Measurements from ENCODE around the gene AP3D1.

DNA sequence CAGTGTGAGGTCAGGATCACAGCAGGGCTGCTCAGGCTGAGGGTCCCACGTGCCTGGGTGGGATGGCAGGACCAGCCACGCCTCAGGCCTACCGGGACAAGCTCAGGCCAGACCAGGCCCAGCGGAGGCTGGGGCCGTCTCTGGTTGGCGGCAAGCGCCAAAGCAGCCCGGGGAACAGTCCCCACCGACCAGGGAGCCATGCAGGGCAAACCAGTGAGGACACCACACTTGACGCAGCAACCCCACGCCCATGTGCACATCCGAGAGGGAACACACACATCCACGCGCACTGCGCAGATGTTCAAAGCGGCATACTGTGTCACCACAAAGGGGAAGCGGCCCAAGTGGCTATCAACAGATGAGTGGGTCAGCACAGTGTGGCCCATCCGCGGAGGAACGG is 39.5 kb downstream of the AP3D1 start:
- no peak for TF ChIP-seq POLR2A (IDR thresholded peaks at IDR 0.05; ENCODE audit: low read depth, low read length)
- no peak for TF ChIP-seq SPI1 (IDR thresholded peaks at IDR 0.05; ENCODE audit: low read depth, low read length)

Measured in GM12891 (cell line).